ENCODE data around the gene RIMBP2. TPM values are rescaled to one million over a fixed set of nuclear protein-coding genes. Genes with fewer than 3 reads are reported as not detected.
A peak's percentile ranks its signal among the peaks of the same experiment; 100 is the strongest.

Gene RIMBP2
- total RNA-seq, 1 donor from 2014 or later = 0.09 TPM

DNA sequence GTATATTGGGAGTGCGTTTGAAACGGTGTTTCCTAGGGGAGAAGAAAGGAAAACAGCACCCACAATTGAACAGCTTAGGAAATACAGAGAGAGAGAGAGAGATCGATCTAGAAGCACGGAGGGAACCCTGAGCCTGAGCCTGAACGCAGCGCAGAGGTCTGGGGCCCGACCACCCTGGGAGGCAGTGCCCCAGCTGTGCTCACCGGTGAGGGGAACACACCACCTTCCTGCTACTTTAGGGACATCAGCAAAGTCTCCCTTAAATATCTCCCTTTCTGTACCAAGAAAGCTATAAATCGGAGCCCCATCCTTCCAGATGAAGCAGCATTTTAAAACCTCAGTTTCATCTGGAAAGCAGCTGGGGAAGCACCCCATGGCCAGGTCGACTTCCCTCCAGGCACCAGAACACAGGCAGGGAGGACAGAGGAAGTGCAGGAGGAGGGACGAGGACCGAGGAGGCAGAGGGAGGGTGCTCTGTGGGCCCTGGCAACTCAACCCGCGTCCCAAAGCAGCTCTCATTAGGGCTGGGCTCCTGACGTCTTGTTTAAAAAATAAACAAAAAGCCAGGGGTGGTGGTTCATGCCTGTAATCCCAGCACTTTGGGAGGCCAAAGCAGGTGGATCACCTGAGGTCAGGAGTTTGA is 12.2 kb downstream of the RIMBP2 start:
- intact Hi-C loops (cut with DNase I) = no loop called here
- ATAC-seq (no peak), DNase-seq (no peak)
- no peaks in the 10 kb centered on the region for H3K4me1 ChIP-seq
- H3K36me3 ChIP-seq = no peaks in the 10 kb centered on the region
- H3K27ac ChIP-seq = no peak overlapping the region
- H3K27me3 ChIP-seq = no peaks in the 10 kb centered on the region
- H3K9me3 ChIP-seq = no peaks in the 10 kb centered on the region
- H3K4me3 ChIP-seq = no peak overlapping the region
- TF ChIP-seq, protein P1, sequence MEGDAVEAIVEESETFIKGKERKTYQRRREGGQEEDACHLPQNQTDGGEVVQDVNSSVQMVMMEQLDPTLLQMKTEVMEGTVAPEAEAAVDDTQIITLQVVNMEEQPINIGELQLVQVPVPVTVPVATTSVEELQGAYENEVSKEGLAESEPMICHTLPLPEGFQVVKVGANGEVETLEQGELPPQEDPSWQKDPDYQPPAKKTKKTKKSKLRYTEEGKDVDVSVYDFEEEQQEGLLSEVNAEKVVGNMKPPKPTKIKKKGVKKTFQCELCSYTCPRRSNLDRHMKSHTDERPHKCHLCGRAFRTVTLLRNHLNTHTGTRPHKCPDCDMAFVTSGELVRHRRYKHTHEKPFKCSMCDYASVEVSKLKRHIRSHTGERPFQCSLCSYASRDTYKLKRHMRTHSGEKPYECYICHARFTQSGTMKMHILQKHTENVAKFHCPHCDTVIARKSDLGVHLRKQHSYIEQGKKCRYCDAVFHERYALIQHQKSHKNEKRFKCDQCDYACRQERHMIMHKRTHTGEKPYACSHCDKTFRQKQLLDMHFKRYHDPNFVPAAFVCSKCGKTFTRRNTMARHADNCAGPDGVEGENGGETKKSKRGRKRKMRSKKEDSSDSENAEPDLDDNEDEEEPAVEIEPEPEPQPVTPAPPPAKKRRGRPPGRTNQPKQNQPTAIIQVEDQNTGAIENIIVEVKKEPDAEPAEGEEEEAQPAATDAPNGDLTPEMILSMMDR (IDR thresholded peaks at IDR 0.05) = no peak

DNA sequence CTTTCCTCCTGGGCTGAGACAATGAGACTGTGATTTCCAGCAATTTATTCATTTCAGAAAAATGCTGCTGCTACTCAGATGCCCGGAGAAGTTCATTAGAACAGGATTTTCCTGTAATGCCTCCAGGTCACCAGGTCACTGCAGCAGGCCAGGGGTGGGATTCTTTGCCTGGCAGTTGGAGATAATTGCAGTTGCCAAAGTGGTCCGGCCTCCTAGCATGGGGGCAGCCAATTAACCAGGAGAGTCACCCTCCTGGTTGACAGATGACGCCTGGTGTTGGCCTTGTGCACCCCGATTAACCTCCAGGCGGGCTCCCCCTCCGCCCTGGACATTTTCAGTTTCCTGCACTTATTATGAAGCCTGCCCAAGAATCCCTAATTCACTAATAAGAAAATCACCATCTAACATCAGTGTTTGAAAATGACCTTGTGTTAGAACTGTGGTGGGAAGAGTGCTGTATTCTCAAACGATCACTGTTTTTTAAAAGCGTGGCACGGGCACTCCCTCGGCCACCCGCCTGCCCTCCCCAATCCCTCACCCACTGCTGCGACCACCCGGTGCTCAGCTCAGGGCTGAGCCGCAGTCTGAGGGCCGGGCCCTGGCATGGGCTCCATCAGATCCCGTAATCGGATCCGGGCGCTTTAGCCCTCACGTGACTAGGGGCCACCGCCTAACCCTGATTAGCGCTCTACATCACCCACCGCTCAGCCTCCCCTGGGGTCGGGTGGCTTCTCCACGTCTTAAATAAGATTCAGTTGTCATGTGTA is 12.9 kb downstream of the RIMBP2 start:
- Histone ChIP-seq H3K9me3 (no peaks in the 10 kb centered on the region), H3K27me3 (no peaks in the 10 kb centered on the region), H3K36me3 (no peaks in the 10 kb centered on the region), H3K4me3 (no peak overlapping the region), H3K4me1 (no peaks in the 10 kb centered on the region), H3K27ac (no peak overlapping the region)
- TF ChIP-seq, protein P1 (IDR thresholded peaks at IDR 0.05) = no peak
- ATAC-seq = no peak
- intact Hi-C loops (cut with DNase I) = no loop called here
- no peak for DNase-seq

DNA sequence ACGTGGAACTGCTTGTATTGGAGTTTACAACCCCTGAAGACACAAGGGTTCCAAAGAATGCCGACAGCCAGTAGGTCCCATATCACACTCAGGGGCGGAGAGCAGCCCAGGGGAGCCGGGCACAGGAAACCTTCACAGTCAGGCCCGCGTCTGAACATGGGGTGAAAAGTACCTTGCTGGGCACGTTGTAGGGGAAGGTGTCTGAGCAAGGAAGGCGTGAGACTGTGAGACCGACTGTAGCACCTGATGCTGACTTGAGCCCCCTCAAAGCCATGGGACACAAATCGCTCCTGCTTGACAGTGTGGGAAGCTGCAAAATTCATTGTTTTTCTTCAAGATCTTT is 14.7 kb downstream of the RIMBP2 start:
- no peak for DNase-seq
- Histone ChIP-seq H3K4me3 (no peak overlapping the region), H3K4me1 (no peaks in the 10 kb centered on the region), H3K27me3 (no peaks in the 10 kb centered on the region), H3K27ac (no peak overlapping the region), H3K36me3 (no peaks in the 10 kb centered on the region), H3K9me3 (no peaks in the 10 kb centered on the region)
- ATAC-seq = no peak
- TF ChIP-seq, protein P1 (IDR thresholded peaks at IDR 0.05) = no peak
- intact Hi-C loops (cut with DNase I) = no loop called here

DNA sequence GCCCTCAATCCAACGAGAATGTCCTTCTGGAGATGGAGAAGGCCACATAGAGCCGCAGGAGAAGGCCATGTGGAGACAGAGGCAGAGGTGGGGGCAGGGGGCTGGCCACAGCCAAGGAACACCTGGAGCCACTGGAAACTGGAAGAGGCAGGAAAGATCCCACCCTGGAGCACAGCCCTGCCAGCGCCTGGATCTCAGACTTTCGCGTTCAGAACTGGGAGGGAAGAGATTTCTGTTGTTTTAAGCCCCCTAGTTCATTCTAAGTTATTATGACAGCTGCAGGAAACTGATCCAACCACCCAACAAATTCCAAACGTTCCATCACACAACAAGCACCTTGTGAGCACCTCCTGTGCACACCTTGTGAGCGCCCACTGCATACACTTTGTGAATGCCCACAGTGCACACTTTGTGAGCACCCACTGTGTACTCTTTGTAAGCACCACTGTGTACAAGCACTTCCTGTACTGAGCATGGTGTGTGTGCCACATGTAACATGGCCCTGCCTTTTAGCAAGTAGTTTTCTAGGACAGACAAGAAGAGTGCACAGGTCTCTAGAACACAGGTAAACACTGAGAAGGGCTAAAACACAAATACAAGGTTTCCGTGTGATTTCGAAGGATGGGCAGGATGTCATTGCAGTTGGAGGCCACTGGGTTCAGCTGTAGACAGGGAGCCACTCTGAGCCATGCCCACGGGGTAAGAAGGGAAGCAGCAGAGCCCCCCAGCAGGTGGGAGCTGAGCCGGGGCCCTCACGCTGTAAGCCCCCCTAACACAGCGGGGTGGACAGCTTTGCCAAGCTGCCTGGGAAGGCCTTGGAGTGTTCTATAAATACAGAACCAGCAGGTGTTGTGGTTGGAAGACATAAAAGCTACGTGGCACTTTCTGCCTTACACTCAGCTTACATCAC is 15.4 kb downstream of the RIMBP2 start:
- DNase-seq = peak; percentile 21
- intact Hi-C loops (cut with DNase I) = no loop called here
- no peak for ATAC-seq
- H3K9me3 ChIP-seq = no peaks in the 10 kb centered on the region
- H3K4me1 ChIP-seq = no peaks in the 10 kb centered on the region
- H3K36me3 ChIP-seq = no peaks in the 10 kb centered on the region
- TF ChIP-seq, protein P1 (IDR thresholded peaks at IDR 0.05) = no peak
- no peaks in the 10 kb centered on the region for H3K27me3 ChIP-seq
- no peak overlapping the region for H3K27ac ChIP-seq
- H3K4me3 ChIP-seq = no peak overlapping the region

DNA sequence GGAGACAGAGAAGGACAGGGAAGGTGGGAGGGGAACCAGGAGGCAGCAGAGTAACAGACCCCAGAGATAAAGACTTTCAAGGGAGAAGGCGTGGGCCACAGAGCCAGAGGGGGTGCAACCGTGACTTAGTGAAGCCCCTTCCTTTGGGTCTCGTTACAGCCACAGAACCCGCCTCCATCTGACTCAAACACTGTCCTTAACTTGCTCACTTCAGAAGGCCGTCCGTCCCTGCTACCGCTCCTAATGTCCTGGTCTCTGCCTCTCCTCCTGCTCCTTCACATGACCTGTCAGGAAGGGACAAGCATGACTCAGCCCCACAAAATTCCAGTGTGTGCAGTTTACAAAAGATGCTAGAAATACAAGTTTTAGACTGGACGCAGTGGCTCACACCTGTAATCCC is 18.0 kb downstream of the RIMBP2 start:
- H3K27ac ChIP-seq = no peak overlapping the region
- no peak overlapping the region for H3K4me3 ChIP-seq
- no peaks in the 10 kb centered on the region for H3K4me1 ChIP-seq
- no peak for ATAC-seq
- no peaks in the 10 kb centered on the region for H3K36me3 ChIP-seq
- intact Hi-C loops (cut with DNase I) = no loop called here
- no peaks in the 10 kb centered on the region for H3K9me3 ChIP-seq
- TF ChIP-seq, protein P1 (IDR thresholded peaks at IDR 0.05) = no peak
- DNase-seq = peak; percentile 33
- H3K27me3 ChIP-seq = no peaks in the 10 kb centered on the region
